K562 (cell line): ENCODE measurements around the gene EPHA4. TPM values are rescaled to one million over a fixed set of nuclear protein-coding genes. Genes with fewer than 3 reads are reported as not detected.

ENCODE experiments used
- ATAC-seq: fragments of 200-7000 bp; cut with Tn5 transposase; 3 replicates; pipeline ENCODE4 v1.9.1; 2020; ENCODE audit warnings: moderate library complexity
- BruUV-seq: library from RNA; stranded (reverse); fragments of 400-500 nt; replicated peaks from 2 replicates; lab custom pipeline; 2021; lab: Mats Ljungman, UMichigan
- CTCF ChIA-PET: fragments of 300-600 bp; formaldehyde crosslinking; extraction: SDS; loops from one replicate; lab custom pipeline; 2021; ENCODE audit warnings: low intra/inter-chr PET ratio; lab: Yijun Ruan, JAX
- POLR2A ChIA-PET: fragments of 300-600, 350-650 bp; sonication (Branson Sonifier 250); formaldehyde crosslinking; extraction: SDS; loops from one replicate; lab custom pipeline; 2021; ENCODE audit warnings: antibody characterized with exemption, inconsistent platforms; lab: Yijun Ruan, JAX
- DNase-seq, 4 experiments: peaks; one replicate each; pipeline versions ENCODE4 v3.0.0 to v3.0.0-alpha.2; 2011 to 2018; ENCODE audit warnings: low spot score in 3 of 4, mixed read lengths in 3 of 4; ENCODE audit errors: extremely low read depth in 1 of 4
- FAIRE-seq: peaks from 2 replicates; lab custom pipeline; 2011; peaks lifted over from hg19 to GRCh38; lab: Jason Lieb, UNC
- H2AFZ ChIP-seq: 2 replicates; pipeline ENCODE4 v1.6.0; 2011; ENCODE audit warnings: low read depth, low read length, control low read depth, inconsistent platforms
- H3K27ac ChIP-seq: fragments of 200-600 bp; 3 replicates; pipeline ENCODE4 v1.8.0; 2011; ENCODE audit warnings: low read depth, mild to moderate bottlenecking, control low read depth, inconsistent platforms, low read length, moderate library complexity, mixed read lengths; ENCODE audit errors: extremely low read depth
- H3K27me3 ChIP-seq, 2 experiments: fragments of 300-600 bp in 1 of 2; 2 replicates in 1 of 2; 3 replicates in 1 of 2; pipeline versions ENCODE4 v1.6.0 to v1.8.0; 2011; ENCODE audit warnings: inconsistent platforms in 2 of 2, low read length in 2 of 2, mild to moderate bottlenecking in 1 of 2, mixed read lengths in 1 of 2, moderate library complexity in 1 of 2; ENCODE audit not compliant: control insufficient read depth in 2 of 2, insufficient read depth in 2 of 2
- H3K36me3 ChIP-seq: fragments of 300-600 bp; 3 replicates; pipeline ENCODE4 v1.8.0; 2011; ENCODE audit warnings: mild to moderate bottlenecking, low read length, inconsistent platforms; ENCODE audit not compliant: control insufficient read depth, insufficient read depth
- H3K4me1 ChIP-seq, 2 experiments: fragments of 200-600 bp in 1 of 2; replicated peaks in 1 of 2; 2 replicates in 1 of 2; 3 replicates in 1 of 2; pipeline versions ENCODE4 v1.5.1 to v1.8.0; 2011; ENCODE audit warnings: inconsistent platforms in 2 of 2, low read length in 2 of 2, mild to moderate bottlenecking in 1 of 2, mixed read lengths in 1 of 2, moderate library complexity in 1 of 2; ENCODE audit not compliant: control insufficient read depth in 2 of 2, insufficient read depth in 2 of 2
- H3K4me2 ChIP-seq: 2 replicates; pipeline ENCODE4 v1.6.1; 2011; ENCODE audit warnings: low read length, control low read depth, inconsistent platforms, mixed read lengths; ENCODE audit not compliant: insufficient read depth
- H3K4me3 ChIP-seq: fragments of 200-600 bp; sonication (generic), shearing (Covaris generic); 2 replicates; pipeline ENCODE4 v1.5.1; 2016; ENCODE audit warnings: control low read depth, inconsistent platforms
- H3K79me2 ChIP-seq: fragments of 200-600 bp; 3 replicates; pipeline ENCODE4 v1.8.0; 2011; ENCODE audit warnings: low read length, inconsistent platforms; ENCODE audit not compliant: control insufficient read depth, insufficient read depth
- H3K9ac ChIP-seq, 2 experiments: 2 replicates each; pipeline versions ENCODE4 v1.6.0 to v1.6.1; 2011; ENCODE audit warnings: low read depth in 2 of 2, low read length in 2 of 2, control low read depth in 1 of 2, inconsistent platforms in 1 of 2, mild to moderate bottlenecking in 1 of 2, mixed read lengths in 1 of 2; ENCODE audit not compliant: insufficient read depth in 1 of 2
- H3K9me1 ChIP-seq: one replicate; pipeline ENCODE4 v1.6.0; 2011; ENCODE audit warnings: inconsistent platforms, mild to moderate bottlenecking, low read length, moderate library complexity; ENCODE audit not compliant: control insufficient read depth, insufficient read depth
- H3K9me3 ChIP-seq: replicated peaks from 2 replicates; pipeline ENCODE4 v1.5.1; 2011; ENCODE audit warnings: low read depth, low read length, inconsistent platforms; ENCODE audit not compliant: control insufficient read depth, insufficient read depth
- H4K20me1 ChIP-seq: replicated peaks from 2 replicates; pipeline ENCODE4 v1.6.1; 2011; ENCODE audit warnings: low read length, inconsistent platforms, mixed read lengths; ENCODE audit not compliant: control insufficient read depth, insufficient read depth
- MCM2 ChIP-seq: fragments of 450-650 bp; IDR thresholded peaks from 2 replicates; pipeline ENCODE4 v1.6.1; 2017; ENCODE audit warnings: low read depth, mild to moderate bottlenecking
- ZNF12 ChIP-seq: sonication (generic); formaldehyde crosslinking; IDR thresholded peaks from 2 replicates; pipeline ENCODE4 v1.4.0; 2020; ENCODE audit warnings: mild to moderate bottlenecking, missing genetic modification reagents
- ZNF212 ChIP-seq: fragments of 450-650 bp; formaldehyde crosslinking; IDR thresholded peaks from 2 replicates; pipeline ENCODE4 v1.4.0; 2020; ENCODE audit warnings: mild to moderate bottlenecking
- ZNF384 ChIP-seq: IDR thresholded peaks from 2 replicates; pipeline ENCODE4 v1.6.1; 2012; ENCODE audit warnings: low read depth, low read length, improper control_type of control experiment
- ZNF436 ChIP-seq: fragments of 250-450, 450-650 bp; sonication (Bioruptor Pico); formaldehyde crosslinking; IDR thresholded peaks from 2 replicates; pipeline ENCODE4 v1.7.0; 2020; ENCODE audit warnings: mild to moderate bottlenecking
- WGBS: fragments of 100-300 bp; shearing (Covaris generic); methylation state at CpG from one replicate; pipeline ENCODE4 v1.1.6; 2016; ENCODE audit warnings: low coverage, mixed read lengths; ENCODE audit not compliant: insufficient coverage; ENCODE audit errors: missing lambda C conversion rate; 5-methylcytosine and 5-hydroxymethylcytosine counted together
- in situ Hi-C: fragments of 300-500 bp; cut with MboI; formaldehyde crosslinking; loops from 4 replicates; pipeline ENCODE4 v1.15.0; 2018; ENCODE audit warnings: inconsistent platforms, mixed read lengths
- intact Hi-C: fragments of 100-400 bp; cut with micrococcal nuclease; formaldehyde crosslinking; loops from 2 replicates; pipeline ENCODE4 v1.14.2; 2022
- polyA plus RNA-seq, 8 experiments: library from polyadenylated mRNA; depleted of rRNA in 4 of 8; stranded (reverse) in 5 of 8; unstranded in 3 of 8; fragments of >200 nt; fragmentation: Nextera tagmentation in 2 of 8; fragmentation: Illumina TruSeq in 1 of 8; extraction: Ambion mirVana in 2 of 8; extraction: Trizol in 1 of 8; gene quantifications; 2 replicates each; pipeline versions ENCODE4 v1.2.1 to v1.2.3, GENCODE V29; 2011 to 2014; ENCODE audit warnings: inconsistent platforms in 1 of 8, missing spikeins in 1 of 8
- total RNA-seq, 7 experiments: library from RNA; depleted of rRNA in 6 of 7; stranded (reverse); fragments of >200 nt in 6 of 7; fragmentation: Illumina TruSeq in 2 of 7; extraction: Trizol in 2 of 7; gene quantifications; 2 replicates each; pipeline versions ENCODE4 v1.2.1 to v1.2.3, GENCODE V29; 2011 to 2021; ENCODE audit warnings: low replicate concordance in 1 of 7

EPHA4 gene
- total and polyA plus RNA-seq, 9 of the 15 experiments (the other 6 are each of a cell fraction or from before 2014, with no cell fraction given), result 0.07 to 0.09 (median 0.07) TPM; not detected in 6

DNA sequence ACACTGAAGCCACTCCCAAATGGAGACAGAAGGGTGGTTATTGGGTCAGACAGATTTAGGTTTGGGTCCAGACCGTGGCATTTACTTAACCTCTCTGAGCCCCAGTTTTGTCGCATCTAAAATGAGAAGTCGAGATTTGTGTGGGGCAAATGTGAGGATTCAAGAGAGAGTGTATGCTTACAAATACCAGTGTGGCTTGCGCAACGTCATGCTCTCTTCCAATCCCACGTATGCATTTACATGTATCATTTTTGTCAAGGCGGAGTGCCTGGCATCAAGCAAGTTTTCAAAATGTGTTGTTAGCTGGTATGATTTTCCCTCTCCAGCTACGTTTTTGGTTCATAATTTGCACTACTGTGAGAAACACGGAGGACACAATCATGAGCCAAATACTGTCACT, 197.9 kb downstream of the EPHA4 start:
- WGBS, result 0% methylated on average over 5 of the region's 9 CpGs
- H2AFZ ChIP-seq, result no peak overlapping the region
- H4K20me1 ChIP-seq, result no peaks in the 10 kb centered on the region
- no peak for TF ChIP-seq ZNF12 (CRISPR knock-in tag)
- no peak for TF ChIP-seq ZNF436 (CRISPR knock-in tag)
- TF ChIP-seq MCM2, result no peak
- no peak for TF ChIP-seq ZNF384
- TF ChIP-seq, all 486 proteins: peak for 0
- FAIRE-seq (no peak), ATAC-seq (no peak), DNase-seq (no peak)
- Histone ChIP-seq H3K27ac (no peak overlapping the region), H3K36me3 (no peaks in the 10 kb centered on the region), H3K79me2 (no peaks in the 10 kb centered on the region), H3K4me2 (no peak overlapping the region), H3K4me3 (no peak overlapping the region), H3K9me1 (no peaks in the 10 kb centered on the region), H3K9me3 (no peaks in the 10 kb centered on the region), H3K9ac (no peak overlapping the region), H3K27me3 (no peaks in the 10 kb centered on the region), H3K4me1 (no peaks in the 10 kb centered on the region)
- BruUV-seq, result no TSS peak
- ChIA-PET POLR2A (no interaction called here), CTCF (no interaction called here)
- in situ Hi-C loops (no loop called here), intact Hi-C loops (no loop called here)

DNA sequence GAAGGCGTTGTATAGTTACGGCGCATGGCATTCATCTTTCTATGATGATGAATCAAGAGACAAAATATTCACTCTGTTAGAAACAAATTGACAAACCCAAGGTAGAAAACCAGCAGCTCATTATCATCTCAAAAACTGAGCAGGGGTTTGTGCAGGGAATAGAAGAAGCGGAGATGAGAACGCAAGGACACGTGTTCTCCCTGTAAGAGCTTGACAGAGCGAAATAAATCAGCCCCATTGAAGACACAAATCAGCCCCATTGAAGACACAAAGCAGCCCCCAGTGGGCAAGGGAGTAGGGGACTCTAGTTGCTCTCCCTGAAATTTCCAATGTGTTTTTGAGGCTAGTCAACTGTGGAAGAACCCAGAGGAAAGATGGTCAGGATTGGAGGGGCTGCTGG, 199.2 kb downstream of the EPHA4 start:
- ChIA-PET CTCF (no interaction called here), POLR2A (interaction anchor here (0.7 kb wide), 1 partner anchor 16 kb away, joined by 3 read pairs; no protein-coding TSS in a partner anchor)
- no TSS peak for BruUV-seq
- no peaks in the 10 kb centered on the region for H3K9me3 ChIP-seq
- no peak for TF ChIP-seq ZNF212 (CRISPR knock-in tag)
- WGBS, result 3% methylated on average over 7 of the region's 7 CpGs
- H3K36me3 ChIP-seq, result no peaks in the 10 kb centered on the region
- DNase-seq (no peak), FAIRE-seq (no peak), ATAC-seq (no peak)
- no peaks in the 10 kb centered on the region for H3K9me1 ChIP-seq
- H3K27me3 ChIP-seq, result no peaks in the 10 kb centered on the region
- H3K4me3 ChIP-seq, result no peak overlapping the region
- H2AFZ ChIP-seq, result no peak overlapping the region
- H3K4me2 ChIP-seq, result no peak overlapping the region
- H3K79me2 ChIP-seq, result no peaks in the 10 kb centered on the region
- H3K4me1 ChIP-seq, result no peaks in the 10 kb centered on the region
- intact Hi-C loops (no loop called here), in situ Hi-C loops (no loop called here)
- H3K27ac ChIP-seq, result no peak overlapping the region
- H3K9ac ChIP-seq, result no peak overlapping the region
- H4K20me1 ChIP-seq, result no peaks in the 10 kb centered on the region
